ENCODE measurements around the gene NEU4. TPM values are rescaled to one million over a fixed set of nuclear protein-coding genes. Genes with fewer than 3 reads are reported as not detected.
A peak's percentile ranks its signal among the peaks of the same experiment; 100 is the strongest.

The NEU4 gene
- total and polyA plus RNA-seq, 7 donors = 0.36 to 66.1 (median 9.9) TPM; not detected in 1

DNA sequence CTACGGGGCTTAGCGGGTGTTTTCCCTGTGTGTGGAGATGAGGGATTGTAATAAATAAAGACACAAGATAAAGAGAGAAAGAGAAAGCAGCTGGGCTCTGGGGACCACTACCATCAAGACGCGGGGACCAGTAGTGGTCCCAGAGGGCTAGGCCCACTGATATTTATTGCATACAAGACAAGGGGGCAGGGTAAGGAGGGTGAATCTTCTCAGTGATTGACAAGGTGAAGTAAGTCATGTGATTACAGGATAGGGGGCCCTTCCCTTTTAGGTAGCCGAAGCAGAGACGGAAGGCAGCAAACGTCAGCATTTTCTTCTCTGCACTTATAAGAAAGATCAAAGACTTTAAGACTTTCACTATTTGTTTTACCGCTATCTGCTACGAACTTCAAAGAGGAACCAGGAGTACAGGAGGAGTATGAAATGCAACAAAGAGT lies 36.9 kb upstream of the NEU4 start:
- peaks cover 0 to 10% (median 8%) of the 10 kb centered on the region in 4 donors for H3K4me1 ChIP-seq
- H3K36me3 ChIP-seq = no peaks in the 10 kb centered on the region
- no peak overlapping the region for H3K4me3 ChIP-seq
- no peak overlapping the region for H3K27ac ChIP-seq
- no peak for DNase-seq
- no peaks in the 10 kb centered on the region for H3K9me3 ChIP-seq
- intact Hi-C loops (cut with DNase I) = no loop called here
- WGBS, 2 donors = 39 to 49% methylated on average over 9 of the region's 9 CpGs
- peaks cover 5 to 65% (median 40%) of the 10 kb centered on the region in 3 donors for H3K27me3 ChIP-seq
- TF ChIP-seq POLR2AphosphoS5 (IDR thresholded peaks at IDR 0.05) (no peak), POLR2A (IDR thresholded peaks at IDR 0.05) (no peak), EP300 (IDR thresholded peaks at IDR 0.05) (no peak)
- TF ChIP-seq, protein P1, sequence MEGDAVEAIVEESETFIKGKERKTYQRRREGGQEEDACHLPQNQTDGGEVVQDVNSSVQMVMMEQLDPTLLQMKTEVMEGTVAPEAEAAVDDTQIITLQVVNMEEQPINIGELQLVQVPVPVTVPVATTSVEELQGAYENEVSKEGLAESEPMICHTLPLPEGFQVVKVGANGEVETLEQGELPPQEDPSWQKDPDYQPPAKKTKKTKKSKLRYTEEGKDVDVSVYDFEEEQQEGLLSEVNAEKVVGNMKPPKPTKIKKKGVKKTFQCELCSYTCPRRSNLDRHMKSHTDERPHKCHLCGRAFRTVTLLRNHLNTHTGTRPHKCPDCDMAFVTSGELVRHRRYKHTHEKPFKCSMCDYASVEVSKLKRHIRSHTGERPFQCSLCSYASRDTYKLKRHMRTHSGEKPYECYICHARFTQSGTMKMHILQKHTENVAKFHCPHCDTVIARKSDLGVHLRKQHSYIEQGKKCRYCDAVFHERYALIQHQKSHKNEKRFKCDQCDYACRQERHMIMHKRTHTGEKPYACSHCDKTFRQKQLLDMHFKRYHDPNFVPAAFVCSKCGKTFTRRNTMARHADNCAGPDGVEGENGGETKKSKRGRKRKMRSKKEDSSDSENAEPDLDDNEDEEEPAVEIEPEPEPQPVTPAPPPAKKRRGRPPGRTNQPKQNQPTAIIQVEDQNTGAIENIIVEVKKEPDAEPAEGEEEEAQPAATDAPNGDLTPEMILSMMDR (IDR thresholded peaks at IDR 0.05) = no peak

DNA sequence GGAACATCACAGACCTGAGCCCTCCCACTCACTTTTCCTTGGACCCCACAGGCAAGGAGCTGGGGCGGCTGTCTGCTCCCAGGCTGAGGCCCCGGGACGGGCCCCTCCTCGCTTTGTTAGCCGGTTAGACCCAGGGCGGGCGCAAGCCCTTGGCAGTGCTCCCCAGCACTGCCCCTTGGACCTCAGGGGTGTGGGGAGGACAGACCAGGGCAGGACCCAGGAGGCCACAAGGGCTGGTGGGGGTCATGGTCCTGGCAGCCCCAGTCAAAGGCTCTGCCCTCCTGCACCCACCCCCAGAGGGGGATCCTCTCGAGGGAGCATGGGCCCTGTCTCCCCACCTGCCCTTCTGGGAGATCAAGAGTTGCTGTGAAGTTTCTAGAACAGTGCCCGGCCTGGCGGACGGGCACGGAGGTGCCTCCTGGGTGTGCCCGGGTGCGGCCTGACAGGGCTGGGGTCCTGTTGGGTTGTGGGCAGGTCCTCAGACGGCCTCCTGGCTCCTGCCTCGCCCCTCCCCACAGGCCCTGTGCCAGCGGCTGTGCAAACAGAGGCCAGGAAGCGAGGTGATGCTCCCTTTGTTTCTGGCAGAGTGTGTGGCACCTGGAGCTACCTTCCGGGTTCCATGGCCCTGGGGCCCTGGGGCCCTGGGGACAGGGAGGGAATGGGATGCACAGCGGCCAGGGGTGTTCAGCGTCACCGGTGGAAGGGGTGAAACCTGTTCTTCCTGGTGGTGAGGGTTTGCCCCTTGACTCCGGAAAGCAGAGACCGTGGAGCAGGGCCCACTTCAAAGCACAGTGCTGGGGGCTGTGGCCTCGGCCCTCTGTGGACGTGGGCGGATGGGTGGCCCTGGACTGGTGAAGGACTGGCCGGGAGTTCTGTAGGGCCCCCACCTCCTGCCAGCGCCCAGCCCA lies 35.2 kb upstream of the NEU4 start:
- Histone ChIP-seq H3K36me3 (no peaks in the 10 kb centered on the region), H3K4me3 (no peak overlapping the region), H3K27ac (no peak overlapping the region), H3K4me1 (peaks cover 0 to 10% (median 8%) of the 10 kb centered on the region in 4 donors), H3K27me3 (peaks cover 5 to 69% (median 40%) of the 10 kb centered on the region in 3 donors), H3K9me3 (no peaks in the 10 kb centered on the region)
- WGBS, 2 donors = 19 to 68% methylated on average over 29 of the region's 29 CpGs
- peak; percentile 62 for DNase-seq
- TF ChIP-seq, protein P1 (IDR thresholded peaks at IDR 0.05) = no peak
- TF ChIP-seq POLR2A (IDR thresholded peaks at IDR 0.05) (no peak), POLR2AphosphoS5 (IDR thresholded peaks at IDR 0.05) (no peak), EP300 (IDR thresholded peaks at IDR 0.05) (no peak)
- intact Hi-C loops (cut with DNase I) = no loop called here

DNA sequence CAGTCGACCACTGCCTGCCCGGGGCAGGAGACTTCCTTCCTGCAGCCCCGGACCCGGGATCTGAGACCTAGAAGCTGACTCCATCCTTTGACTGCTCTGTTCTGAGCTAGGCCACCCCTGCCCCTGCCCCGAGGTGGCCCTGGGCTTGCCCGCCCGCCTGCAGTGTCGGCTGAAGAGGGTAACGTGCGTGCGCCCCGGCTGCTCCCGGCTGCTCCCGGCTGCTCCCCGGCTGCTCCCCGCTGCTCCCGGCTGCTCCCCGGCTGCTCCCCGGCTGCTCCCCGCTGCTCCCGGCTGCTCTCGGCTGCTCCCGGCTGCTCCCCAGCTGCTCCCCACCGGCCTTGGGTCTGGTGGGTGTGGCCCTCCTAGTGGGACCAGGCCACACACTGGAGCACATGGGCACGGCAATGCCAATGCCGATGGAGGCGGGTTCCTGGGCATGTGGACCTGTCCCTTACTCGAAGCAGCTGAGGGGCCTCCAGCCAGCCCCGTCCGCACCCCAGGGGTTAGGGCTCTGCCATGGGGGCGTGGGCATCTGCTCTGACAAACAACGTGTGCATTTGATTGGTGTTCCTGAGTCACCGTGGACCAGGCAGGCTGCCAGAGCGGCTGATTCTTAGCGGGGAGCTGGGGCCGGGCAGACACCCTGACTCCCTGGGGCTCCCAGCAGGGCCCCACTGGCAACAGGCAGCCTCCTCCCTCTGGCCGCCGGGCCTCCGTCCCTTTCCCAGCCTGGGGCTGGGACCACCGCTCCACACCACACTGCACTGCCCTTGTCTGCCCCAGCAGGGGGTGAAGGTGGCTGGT lies 34.4 kb upstream of the NEU4 start:
- no peak overlapping the region for H3K27ac ChIP-seq
- no peaks in the 10 kb centered on the region for H3K36me3 ChIP-seq
- WGBS, 2 donors = 13 to 56% methylated on average over 40 of the region's 40 CpGs
- H3K9me3 ChIP-seq = no peaks in the 10 kb centered on the region
- TF ChIP-seq POLR2AphosphoS5 (IDR thresholded peaks at IDR 0.05) = no peak
- no peak for TF ChIP-seq EP300 (IDR thresholded peaks at IDR 0.05)
- TF ChIP-seq POLR2A (IDR thresholded peaks at IDR 0.05) = no peak
- TF ChIP-seq, protein P1 (IDR thresholded peaks at IDR 0.05) = no peak
- intact Hi-C loops (cut with DNase I) = no loop called here
- H3K4me1 ChIP-seq = peaks cover 0 to 10% (median 8%) of the 10 kb centered on the region in 4 donors
- H3K27me3 ChIP-seq = peaks cover 5 to 69% (median 40%) of the 10 kb centered on the region in 3 donors
- peak; percentile 62 for DNase-seq
- H3K4me3 ChIP-seq = no peak overlapping the region

DNA sequence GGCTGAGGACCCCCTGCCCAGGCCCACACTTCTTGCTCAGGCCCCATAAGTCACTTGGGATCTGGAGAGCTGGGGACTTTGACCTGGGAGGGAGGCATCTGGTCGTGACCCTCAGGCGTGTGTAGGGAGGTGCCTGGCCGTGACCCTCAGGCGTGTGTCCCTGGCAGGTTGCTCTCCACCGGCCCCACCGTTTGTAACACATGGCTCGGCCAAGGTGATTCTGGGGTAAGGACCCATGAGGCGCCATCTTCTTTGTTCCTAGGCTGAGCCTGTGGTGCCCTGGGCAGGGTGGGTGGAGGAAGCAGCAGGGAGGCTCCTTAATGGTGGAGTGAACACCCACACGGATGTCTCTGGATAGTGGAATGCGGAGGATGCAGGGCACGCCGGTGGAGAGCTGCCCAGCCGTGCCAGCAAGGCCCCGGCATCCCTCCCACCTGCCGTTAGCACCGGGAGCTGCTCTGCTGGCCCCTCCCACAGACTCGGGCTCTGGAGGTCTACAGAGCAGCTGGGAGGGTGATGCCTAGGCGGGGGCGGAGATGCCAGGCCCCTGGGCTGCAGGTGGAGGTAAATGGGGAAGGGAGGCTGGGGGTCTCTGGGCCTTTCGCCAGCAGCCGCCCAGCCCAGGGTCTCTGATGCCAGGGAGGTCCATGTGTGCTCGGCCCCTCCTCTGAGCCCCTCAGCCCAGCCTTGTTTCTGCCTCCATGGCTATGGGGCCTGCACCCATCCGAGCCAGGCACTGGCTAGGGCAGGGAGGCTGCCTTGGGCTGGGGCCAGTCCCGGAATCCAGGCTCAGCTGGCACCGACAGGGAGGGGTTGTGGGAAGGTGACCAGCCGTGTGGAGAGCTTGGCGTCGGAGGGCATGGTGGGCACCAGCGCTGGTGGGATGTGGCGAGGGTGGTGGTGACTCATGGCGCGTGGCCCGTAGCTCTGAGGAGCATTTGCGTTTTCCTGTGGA lies 33.5 kb upstream of the NEU4 start:
- 16 to 74% methylated on average over 34 of the region's 34 CpGs for WGBS, 2 donors
- Histone ChIP-seq H3K36me3 (no peaks in the 10 kb centered on the region), H3K27me3 (peaks cover 5 to 69% (median 40%) of the 10 kb centered on the region in 3 donors), H3K4me3 (no peak overlapping the region), H3K27ac (no peak overlapping the region), H3K4me1 (peaks cover 0 to 10% (median 8%) of the 10 kb centered on the region in 4 donors), H3K9me3 (no peaks in the 10 kb centered on the region)
- intact Hi-C loops (cut with DNase I) = no loop called here
- peak; percentile 57 for DNase-seq
- TF ChIP-seq POLR2A (IDR thresholded peaks at IDR 0.05) (no peak), EP300 (IDR thresholded peaks at IDR 0.05) (no peak), POLR2AphosphoS5 (IDR thresholded peaks at IDR 0.05) (no peak)
- TF ChIP-seq, protein P1 (IDR thresholded peaks at IDR 0.05) = no peak

Measured in sigmoid colon (tissue), 7 donors.